Stimulated activated CD4-positive, alpha-beta T cell treated with anti-CD3 and anti-CD28 coated beads, TNF-alpha, amount 100 ng/mL, for 48 hours (primary cell): Measurements from ENCODE around the gene ANKMY2.
"Not testable (repeated sequence)": the region's sequence is repeated elsewhere in the genome, so short reads cannot be mapped to it uniquely, and the experiment has no call there.

Experiments used
- DNase-seq, 3 donors: peaks; one replicate each; pipeline ENCODE4 v3.0.0-alpha.2; 2020; ENCODE audit warnings: low read depth in 3 of 3

The ANKMY2 gene

DNA sequence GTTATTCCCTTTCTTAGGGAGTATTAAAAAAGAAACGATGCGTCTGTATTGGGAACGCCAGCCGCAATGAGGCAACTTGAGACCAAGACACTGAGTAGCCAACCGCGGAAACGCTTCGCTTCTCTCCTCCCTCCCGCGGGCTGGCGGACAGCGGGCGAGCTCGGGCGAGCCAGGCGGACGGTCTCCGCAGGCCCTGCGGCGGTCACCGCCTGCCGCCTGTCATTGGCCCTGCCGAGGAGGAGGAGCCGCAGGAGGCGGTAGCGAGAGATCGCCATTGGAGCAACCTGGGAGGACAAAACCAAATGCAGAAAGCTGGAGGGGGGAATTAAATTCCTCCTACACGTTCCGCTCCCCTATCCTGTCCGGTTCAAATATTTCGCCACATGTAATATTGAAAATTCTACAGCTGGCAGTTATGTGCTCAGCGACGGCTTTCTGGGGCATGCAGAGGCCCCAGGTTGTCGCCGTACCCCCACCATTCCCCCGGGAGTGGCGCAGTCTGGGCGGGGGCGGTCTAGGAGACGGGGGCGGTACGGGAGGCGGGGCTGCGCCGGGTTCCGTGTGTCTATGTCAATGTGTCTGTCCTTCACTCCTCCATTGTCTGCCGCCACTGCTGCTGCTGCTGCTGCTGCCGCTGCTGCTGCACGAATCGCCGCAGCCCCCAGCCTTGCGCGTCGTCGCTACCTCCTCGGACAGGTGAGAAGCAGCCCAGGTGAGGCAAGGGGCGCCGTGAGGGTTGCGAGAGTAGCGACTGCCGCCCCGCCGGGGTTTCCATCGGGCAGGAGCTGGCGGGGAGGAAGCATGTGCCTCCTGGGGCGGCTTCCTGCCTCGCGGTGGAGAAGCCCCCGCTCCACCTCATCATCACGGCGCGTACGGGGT, at the start of gene ANKMY2, which contains the start of gene BZW2:
TSS of gene ANKMY2 (minus strand) at position 162 of the 879 bp plus-strand sequence. CDS start 181 bp downstream, outside the sequence.
TSS of gene BZW2 (plus strand) at position 589 of the 879 bp plus-strand sequence. CDS start 19,263 bp downstream, outside the sequence.
- peak; percentile 74 to 90 (median 86) for DNase-seq

DNA sequence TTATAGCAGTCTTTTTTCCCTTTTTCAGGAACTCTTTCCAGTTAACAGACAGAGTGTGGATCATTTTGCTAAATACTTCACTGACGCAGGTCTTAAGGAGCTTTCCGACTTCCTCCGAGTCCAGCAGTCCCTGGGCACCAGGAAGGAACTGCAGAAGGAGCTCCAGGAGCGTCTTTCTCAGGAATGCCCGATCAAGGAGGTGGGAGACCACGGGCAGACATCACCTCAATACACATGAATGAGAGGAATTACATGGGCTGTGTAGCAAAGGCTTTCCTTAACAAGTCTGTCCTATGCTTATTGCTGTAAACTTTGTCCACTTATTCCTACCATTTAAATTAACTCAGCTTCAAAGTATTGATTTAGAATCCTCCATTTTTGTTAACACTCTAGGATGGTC, 49.3 kb upstream of the ANKMY2 start:
- no peak for DNase-seq

DNA sequence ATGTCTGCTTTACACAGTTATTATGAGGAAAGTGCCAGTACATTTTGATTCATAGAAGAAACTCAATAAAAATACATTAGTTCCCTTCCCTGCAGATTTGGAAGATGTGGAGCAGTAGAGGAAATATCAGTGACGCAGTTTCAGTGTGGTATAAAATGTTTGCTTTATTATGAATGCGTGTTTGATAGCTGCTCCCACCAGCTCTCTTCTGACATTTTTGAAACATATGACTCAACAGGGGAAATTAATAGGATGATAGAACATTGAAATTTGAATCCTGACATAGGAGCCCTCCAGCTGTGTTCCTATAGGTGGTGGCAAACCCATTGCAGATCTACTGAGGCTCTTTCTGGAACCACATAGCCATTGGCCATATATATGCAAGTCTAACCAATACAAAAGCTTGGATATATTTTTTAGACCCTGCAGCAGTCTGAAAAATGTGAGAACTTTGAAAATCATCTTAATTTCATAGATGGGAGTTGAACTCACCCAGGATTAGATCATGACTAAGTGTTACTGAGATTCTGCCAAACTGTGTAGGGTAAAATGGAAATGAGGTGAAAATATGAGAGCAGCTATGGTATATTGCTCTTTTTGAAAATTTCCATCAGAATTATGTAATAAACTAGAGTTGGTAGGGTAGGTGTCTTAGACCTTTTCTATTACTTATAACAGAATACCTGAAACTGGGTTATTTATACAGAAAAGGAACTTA, 48.2 kb upstream of the ANKMY2 start:
- DNase-seq, result no peak

DNA sequence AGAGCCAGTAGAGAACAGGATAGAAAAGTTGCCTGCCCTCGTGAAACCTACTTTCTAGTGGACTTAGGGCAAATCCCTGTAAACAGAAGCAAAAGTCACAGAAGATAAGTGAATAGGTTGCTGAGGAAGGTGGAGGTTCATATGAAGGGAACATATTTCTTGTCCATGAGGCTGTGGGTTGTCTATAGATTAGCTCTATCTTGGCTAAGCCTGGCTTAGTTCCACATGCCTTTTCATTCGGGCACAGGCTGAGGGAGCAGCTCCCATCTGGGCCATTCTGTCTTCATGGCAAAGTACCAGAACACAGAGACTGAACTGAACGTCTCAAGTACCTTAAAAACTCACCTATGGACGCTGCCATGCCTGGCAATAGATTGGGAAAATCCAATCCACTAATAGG, 45.7 kb upstream of the ANKMY2 start:
- no peak for DNase-seq

DNA sequence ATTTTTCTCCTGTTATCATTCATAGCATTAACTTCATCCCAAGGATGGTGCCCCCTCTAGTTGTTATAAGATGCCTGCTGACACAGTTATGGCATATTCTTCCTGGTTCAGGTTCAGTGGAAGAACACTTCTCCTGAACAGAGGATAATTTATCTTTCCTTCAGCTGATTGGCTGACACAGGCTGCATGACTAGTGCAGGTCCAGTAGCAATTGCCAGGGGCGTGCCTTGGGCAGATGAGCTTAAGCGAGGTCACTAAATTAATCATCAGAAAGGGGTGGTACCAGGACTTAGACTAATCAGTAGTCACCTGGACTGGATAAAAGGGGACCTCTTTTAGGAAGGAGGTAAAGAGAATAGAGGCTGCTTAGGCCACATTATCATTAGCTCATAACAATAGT, 42.7 kb upstream of the ANKMY2 start:
- no peak for DNase-seq

DNA sequence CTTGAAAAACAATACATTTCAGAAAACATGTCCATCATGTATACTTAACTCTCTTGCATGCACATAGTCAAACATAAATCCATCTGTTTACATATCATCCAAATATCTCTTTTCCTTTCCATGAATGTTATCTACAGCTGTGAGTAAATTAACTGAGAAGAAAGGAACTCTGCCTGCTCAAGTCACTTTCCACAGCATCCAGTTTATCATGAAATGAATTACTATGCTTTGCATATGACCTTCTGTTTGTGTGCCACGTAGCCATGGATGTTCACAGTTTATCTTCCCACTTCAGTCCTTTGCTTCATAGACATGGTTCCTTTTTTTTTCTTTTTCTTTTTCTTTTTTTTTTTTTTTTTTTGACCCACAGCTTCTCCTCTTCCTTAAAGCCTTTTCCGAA, 40.0 kb upstream of the ANKMY2 start:
- DNase-seq, result no peak

DNA sequence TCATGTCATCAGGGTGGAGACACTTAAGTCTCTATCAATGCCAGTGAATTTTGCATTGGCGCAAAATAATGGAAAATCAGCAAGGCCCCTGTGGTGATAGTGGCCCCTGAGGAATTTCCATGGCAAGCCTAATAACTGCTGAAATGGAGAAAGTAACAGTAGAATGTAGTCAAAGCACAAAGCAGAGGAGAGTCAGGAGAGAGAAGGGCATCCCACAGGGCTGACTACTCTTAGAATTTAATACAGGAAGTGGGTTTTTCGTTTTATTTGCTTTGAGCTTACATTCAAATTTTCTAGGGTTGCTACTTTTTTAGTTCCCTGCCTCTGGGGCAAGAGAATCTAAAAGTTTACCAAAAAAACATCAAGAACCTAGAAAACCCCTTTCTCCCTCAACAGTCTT, 39.4 kb upstream of the ANKMY2 start:
- DNase-seq, result no peak

DNA sequence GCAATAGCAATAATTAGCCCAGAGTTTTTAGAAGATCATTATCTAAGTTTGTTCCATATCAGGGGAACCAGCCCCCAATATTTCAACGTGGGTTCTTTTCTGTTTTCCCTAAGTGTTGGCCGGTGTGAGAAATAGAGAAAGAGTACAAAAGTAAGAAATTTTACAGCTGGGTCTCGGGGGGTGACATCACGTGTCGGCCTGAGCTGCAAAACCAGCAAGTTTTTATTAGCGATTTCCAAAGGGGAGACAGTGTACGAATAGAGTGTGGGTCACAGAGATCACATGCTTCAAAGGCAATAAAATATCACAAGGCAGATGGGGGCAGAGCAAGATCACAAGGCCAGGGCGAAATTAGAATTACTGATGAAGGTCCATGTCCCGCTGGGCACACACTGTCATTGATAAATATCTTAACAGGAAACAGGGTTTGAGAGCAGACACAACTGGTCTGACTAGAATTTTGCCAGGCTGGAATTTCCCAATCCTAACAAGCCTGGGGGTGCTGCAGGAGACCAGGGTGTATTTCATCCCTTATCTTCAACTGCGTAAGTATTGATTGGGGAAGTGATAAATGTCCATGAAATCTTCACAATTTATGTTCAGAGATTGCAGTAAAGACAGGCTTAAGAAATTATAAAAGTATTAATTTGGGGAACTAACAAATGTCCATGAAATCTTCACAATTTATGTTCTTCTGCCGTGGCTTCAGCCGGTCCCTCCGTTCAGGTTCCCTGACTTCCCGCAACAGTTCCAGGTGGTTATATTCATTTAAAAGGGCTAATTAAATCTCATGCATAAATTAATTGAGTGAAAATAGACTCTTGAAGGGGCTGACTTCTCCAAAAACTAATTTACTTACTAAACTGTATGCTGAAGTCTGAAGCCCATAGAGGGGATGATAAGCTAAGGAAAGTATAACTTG, 33.4 kb upstream of the ANKMY2 start:
- DNase-seq, result not testable (repeated sequence)

DNA sequence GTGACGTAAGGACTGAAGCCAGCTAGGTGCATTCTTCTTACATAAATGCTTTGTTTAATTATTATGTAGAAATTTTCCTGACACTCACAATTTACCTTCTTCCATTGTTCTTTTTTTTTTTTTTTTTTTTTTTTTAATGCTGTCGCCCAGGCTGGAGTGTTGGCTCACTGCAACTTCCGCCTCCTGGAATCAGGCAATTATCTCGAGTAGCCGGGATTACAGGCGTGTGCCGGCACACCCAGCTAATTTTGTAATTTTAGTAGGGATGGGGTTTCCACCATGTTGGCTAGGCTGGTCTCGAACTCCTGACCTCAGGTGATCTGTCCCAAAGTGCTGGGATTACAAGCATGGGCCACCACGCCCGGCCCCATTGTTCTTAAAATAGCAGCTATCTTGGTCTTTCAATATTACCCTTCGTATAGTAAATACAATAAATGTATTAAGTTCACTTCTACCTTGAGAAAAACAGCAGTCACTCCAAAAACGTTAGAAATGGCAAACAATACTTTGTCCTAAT, 32.5 kb upstream of the ANKMY2 start:
- DNase-seq, result no peak

DNA sequence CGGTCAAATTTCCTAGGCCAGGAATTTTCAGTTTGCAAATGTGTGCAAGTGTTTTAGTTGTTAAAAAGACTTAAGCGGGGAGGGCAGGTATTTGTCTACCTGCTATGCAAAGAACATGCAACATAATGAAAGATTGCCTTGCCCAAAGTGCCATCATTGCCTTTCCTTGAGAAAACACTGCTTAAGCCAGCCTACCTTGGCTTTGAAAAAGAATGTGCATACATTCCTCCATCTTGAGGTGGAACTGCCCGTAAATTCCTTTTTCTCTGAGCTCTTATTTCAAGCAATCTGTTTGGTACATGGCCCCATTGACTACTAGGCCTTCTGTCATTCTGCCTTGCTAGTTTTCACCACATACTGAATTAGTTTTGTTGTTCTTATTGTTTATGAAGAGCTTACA, 29.7 kb upstream of the ANKMY2 start:
- DNase-seq, result no peak

DNA sequence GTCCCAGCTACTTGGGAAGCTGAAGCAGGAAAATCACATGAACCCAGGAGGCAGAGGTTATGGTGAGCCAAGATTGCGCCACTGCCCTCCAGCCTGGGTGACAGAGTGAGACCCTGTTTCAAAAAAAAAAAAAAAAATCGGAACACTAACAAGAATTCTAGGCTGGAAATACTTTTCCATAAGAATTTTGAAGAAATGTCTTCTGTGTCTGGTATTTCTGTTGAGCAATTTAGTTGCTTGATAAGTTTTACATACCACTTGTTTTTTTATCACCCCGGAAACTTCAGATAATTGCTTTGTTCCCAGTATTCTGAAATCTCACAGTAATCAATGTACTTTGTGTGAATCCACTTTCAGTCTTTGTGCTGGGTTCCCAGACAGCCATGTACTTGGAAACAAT, 26.3 kb upstream of the ANKMY2 start:
- DNase-seq, result no peak

DNA sequence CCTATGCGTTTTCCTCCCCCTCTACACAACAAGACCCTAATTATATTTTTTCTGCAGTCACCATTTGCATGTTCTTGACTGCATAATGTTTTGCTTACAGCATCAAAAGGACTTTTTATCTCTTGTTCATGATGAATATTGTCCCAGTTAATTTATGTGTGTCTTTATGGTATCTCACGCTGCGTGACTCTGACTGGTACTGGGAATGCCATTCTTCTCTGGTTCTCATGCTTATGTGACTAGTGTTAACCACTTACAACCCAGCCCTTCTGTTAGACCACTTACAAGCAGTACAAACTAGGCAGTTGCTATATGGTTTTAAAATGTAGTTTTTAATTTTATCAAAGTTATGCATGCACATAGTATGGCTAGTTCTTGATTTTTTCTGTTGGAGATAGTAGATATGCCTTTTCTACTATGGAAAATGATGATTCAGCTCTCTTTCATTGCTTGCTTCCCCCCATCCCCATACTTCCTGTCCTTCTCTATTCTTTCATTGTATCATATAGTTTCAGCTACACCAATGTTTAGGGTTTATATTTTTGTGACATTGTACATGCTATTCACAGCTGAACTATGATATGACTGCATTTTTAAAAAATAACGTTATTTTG, 25.3 kb upstream of the ANKMY2 start:
- no peak for DNase-seq

DNA sequence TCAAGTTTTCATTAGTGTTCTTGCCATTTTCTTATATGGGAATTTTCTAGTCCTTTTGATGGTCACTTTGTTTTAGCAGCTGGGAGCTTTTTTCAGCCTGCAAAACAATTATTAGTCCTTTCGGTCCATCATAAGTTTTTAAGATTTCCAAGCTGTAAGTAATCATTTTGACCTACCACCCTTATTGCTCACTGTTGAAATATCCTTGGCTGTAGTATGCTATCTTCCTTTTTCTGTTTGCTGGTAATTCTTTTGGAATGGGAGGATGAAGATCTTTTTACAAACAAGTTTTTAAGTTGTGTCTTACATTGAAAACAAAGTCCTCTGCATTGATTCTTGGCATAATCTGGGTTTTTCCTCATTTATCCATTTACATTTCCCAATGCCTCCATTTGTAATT, 24.5 kb upstream of the ANKMY2 start:
- no peak for DNase-seq

DNA sequence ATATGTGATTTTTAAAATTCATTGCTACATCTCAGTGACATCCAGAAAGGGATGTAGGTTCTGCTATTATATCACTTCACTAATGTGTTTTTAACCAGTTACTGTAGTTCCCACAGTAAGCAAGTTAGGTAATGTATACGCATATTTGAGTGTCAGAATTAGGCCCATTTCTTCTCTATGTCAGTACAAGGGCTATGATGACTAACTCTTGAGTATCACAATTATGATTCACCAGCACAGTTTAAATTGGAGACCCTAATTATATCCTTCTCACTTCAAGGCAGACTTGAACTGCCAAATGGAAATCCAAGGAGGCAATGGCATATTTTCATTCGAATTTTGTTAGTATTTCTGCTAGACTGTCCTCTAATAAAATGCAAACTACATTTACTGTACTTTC, 24.0 kb upstream of the ANKMY2 start:
- DNase-seq, result no peak

DNA sequence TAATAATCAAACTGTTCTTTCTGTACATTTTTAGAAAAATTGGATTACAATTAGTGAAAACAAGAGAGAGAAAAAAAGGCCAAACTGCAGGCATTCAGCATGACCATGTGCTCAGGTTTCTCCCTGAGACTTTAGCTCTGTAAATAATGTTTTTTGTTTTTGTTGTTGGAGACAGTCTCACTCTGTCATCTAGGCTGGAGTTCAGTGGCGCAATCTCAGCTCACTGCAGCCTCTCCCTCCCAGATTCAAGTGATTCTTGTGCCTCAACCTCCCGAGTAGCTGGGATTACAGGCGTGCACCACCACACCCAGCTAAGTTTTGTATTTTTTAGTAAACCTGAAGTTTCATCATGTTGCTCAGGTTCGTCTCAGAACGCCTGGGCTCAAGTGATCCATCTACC, 23.4 kb upstream of the ANKMY2 start:
- DNase-seq, result no peak

DNA sequence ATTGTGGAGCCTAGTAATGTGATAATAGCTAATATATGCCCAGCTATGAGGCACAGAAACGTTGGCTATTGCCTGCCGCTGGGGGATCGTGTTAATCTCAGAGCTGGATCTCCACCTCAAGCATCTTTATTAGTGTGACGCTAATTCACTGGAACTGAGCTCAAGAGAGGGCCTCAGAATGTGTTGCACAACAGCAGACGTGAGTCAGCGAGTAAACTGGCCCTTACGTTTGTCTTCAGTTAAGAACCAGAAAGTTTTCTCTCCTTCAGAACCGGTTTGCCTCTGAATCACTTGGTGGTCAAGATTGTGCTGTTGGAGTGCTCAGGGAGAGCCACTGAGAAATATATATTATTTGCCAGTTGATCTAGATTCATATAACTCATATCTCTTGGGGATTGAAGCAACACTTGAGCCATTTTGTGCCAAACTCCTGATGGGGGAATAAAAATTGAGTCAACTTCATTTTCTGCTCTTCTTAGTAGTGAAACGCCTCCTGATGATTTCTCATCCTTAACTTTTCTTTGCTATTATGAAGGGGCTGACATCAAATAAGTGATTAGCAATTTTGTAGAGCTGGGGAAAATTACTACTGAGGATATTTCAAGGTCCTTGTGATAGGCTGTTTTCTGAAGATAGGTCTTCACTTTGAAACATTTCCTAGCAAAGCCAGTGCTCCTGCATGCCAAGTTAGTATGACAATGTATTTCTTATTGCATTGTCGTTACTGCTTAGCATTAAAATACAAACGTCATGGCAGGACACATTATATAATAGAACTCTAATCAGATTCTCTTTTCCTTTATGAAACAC, 22.7 kb upstream of the ANKMY2 start:
- no peak for DNase-seq

DNA sequence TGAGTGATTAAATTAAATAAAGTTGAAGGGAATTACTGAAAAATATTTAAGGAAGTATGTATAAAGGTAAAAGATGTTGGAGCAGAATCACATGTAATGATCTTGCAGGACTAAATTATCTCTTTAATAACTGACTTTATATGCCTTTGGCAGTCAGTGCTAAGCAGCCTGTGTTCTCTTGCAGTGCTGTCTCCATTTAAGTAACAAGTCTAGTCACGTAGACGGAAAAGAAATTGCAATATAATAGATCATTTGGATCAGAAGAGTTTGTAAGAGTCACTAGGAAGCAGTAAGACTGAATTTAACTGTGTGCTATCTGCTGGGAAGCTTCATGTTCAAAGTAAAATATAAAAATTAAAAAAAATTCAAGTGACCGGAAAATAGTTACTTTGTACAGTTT, 21.8 kb upstream of the ANKMY2 start:
- DNase-seq, result no peak

DNA sequence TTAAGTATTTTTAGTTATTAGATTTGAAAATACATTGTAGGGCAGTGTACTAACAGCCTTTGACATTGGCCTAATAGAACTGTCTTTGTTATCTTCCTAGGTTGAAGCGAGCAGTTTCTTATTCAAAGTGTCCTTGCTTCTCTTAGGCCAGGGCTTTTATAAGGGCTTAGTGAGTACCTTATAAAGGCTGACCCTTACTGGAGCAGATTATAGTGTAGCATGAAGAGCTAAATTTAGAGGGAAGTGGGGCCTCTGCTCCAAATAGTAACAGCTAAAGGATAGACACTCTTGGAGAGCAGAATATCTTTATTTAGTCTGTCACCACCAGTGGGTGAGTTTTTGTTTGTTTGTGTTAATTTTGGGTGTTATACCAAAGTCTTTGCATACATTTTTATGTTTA, 16.4 kb upstream of the ANKMY2 start:
- no peak for DNase-seq

DNA sequence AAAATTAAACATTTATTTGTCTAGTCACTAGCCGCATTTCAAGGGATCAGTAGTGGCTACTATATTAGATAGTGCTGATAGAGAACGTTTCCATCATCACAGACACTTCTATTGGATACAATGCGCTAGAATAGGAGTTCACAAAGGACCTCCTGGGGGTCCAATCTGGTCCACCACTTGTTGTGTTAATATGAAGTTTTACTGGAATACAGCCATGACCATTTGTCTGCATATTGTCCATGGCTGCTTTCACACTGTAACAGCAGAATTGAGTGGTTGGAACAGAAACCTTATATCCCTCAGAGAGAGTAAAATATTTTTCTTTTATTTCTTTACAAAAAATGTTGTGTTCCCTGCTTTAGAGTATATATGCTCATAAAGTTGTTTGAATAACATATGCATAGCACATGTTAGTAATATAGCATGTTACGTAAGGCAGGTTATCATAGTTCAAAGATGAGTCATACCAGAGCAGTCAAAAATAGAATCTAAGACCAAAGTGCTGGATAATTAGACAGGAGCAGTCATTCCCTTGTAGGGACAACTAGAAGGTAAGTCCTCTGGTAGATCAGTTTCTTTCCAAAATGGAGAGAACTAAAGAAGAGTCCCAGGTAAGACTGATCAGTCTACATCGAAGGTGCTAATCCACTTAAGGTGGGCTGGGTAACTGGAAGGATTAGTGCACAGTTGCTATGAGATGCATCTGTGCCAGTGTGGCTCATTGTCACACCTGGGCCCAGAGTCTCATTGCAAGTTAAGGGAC, 15.3 kb upstream of the ANKMY2 start:
- DNase-seq, result no peak
